HG03571 (cell line): ENCODE results near the gene PRKD3.

Experiments
- ATAC-seq: cut with Tn5 transposase; IDR thresholded peaks from one replicate; pipeline ENCODE4 v1.9.1; 2021; ENCODE audit not compliant: unreplicated experiment

Gene PRKD3

GRCh38 chr2:37324786-37325624 is at the start of gene PRKD3:
Gene PRKD3, minus strand, starts transcription at chr2:37324833. Its CDS starts 8,309 bp downstream, at chr2:37316524.
- peak; percentile 67 for ATAC-seq

GRCh38 chr2:37372000-37372399 is 47.4 kb upstream of the PRKD3 start:
- ATAC-seq, result no peak

GRCh38 chr2:37370666-37371065 is 46.0 kb upstream of the PRKD3 start:
- ATAC-seq, result no peak

- ATAC-seq, result no peak
Measured at GRCh38 chr2:37367984-37368383, 43.4 kb upstream of the PRKD3 start.

- ATAC-seq, result no peak
Measured at GRCh38 chr2:37367310-37367709, 42.7 kb upstream of the PRKD3 start.

- no peak for ATAC-seq
Measured at GRCh38 chr2:37366773-37367172, 42.1 kb upstream of the PRKD3 start.

GRCh38 chr2:37365669-37366068 is 41.0 kb upstream of the PRKD3 start:
- ATAC-seq, result peak; percentile 57

- ATAC-seq, result no peak
Measured at GRCh38 chr2:37364351-37364750, 39.7 kb upstream of the PRKD3 start.

GRCh38 chr2:37361994-37362698 is 37.5 kb upstream of the PRKD3 start:
- ATAC-seq, result no peak

GRCh38 chr2:37361216-37361815 is 36.7 kb upstream of the PRKD3 start:
- ATAC-seq, result no peak

GRCh38 chr2:37358466-37358865 is 33.8 kb upstream of the PRKD3 start:
- ATAC-seq, result no peak

GRCh38 chr2:37357530-37357929 is 32.9 kb upstream of the PRKD3 start:
- ATAC-seq, result no peak

GRCh38 chr2:37357069-37357468 is 32.4 kb upstream of the PRKD3 start:
- ATAC-seq, result no peak

GRCh38 chr2:37356299-37356698 is 31.7 kb upstream of the PRKD3 start:
- no peak for ATAC-seq

- ATAC-seq, result no peak
Measured at GRCh38 chr2:37355735-37356134, 31.1 kb upstream of the PRKD3 start.

GRCh38 chr2:37354531-37354930 is 29.9 kb upstream of the PRKD3 start:
- no peak for ATAC-seq

GRCh38 chr2:37350034-37350433 is 25.4 kb upstream of the PRKD3 start:
- no peak for ATAC-seq

GRCh38 chr2:37349231-37349860 is 24.7 kb upstream of the PRKD3 start:
- no peak for ATAC-seq

GRCh38 chr2:37348155-37348554 is 23.5 kb upstream of the PRKD3 start:
- ATAC-seq, result no peak

GRCh38 chr2:37344453-37345361 is 20.1 kb upstream of the PRKD3 start, which contains the start of gene QPCT:
Gene QPCT, plus strand, starts transcription at chr2:37344630. Its CDS starts 102 bp downstream, at chr2:37344732.
- ATAC-seq, result no peak
